GF-D8 (cell line): ENCODE measurements around the gene GPSM1.

Source experiments
- DNase-seq: peaks from one replicate; lab custom pipeline; 2025; lab: John Stamatoyannopoulos, UW

Gene GPSM1

GRCh38 chr9:136332482-136332983 lies 5.2 kb downstream of the GPSM1 start:
- DNase-seq, result no peak

- DNase-seq, result no peak
Observed at GRCh38 chr9:136333045-136333444, 5.7 kb downstream of the GPSM1 start.

- no peak for DNase-seq
Observed at GRCh38 chr9:136333486-136333885, 6.1 kb downstream of the GPSM1 start.

- no peak for DNase-seq
Observed at GRCh38 chr9:136334541-136334940, 7.2 kb downstream of the GPSM1 start.

- no peak for DNase-seq
Observed at GRCh38 chr9:136335296-136336155, 8.2 kb downstream of the GPSM1 start.

GRCh38 chr9:136336156-136336870 lies 9.0 kb downstream of the GPSM1 start:
- no peak for DNase-seq

GRCh38 chr9:136336881-136337280 lies 9.5 kb downstream of the GPSM1 start:
- no peak for DNase-seq

GRCh38 chr9:136337416-136338395 lies 10.4 kb downstream of the GPSM1 start:
- no peak for DNase-seq

GRCh38 chr9:136338511-136338910 lies 11.2 kb downstream of the GPSM1 start:
- no peak for DNase-seq

- DNase-seq, result no peak
Observed at GRCh38 chr9:136339173-136339957, 12.0 kb downstream of the GPSM1 start.

- DNase-seq, result no peak
Observed at GRCh38 chr9:136339958-136340310, 12.6 kb downstream of the GPSM1 start.

- no peak for DNase-seq
Observed at GRCh38 chr9:136340356-136341041, 13.2 kb downstream of the GPSM1 start.

- no peak for DNase-seq
Observed at GRCh38 chr9:136341042-136341655, 13.8 kb downstream of the GPSM1 start.

GRCh38 chr9:136341769-136342168 lies 14.4 kb downstream of the GPSM1 start:
- no peak for DNase-seq

- no peak for DNase-seq
Observed at GRCh38 chr9:136342181-136343120, 15.1 kb downstream of the GPSM1 start.

- no peak for DNase-seq
Observed at GRCh38 chr9:136343121-136343883, 16.0 kb downstream of the GPSM1 start.

GRCh38 chr9:136343884-136344269 lies 16.5 kb downstream of the GPSM1 start:
- DNase-seq, result no peak
